BJ (cell line): ENCODE measurements around the gene ELAPOR2. TPM values are rescaled to one million over a fixed set of nuclear protein-coding genes. Genes with fewer than 3 reads are reported as not detected.

Experiments
- CTCF ChIA-PET: fragments of 350-600 bp; formaldehyde crosslinking; extraction: SDS; loops from one replicate; lab custom pipeline; 2021; ENCODE audit warnings: antibody characterized with exemption, inconsistent platforms; lab: Yijun Ruan, JAX
- POLR2A ChIA-PET: fragments of 300-600 bp; sonication (Branson Sonifier 250); formaldehyde crosslinking; extraction: SDS; loops from one replicate; lab custom pipeline; 2021; ENCODE audit warnings: antibody characterized with exemption; lab: Charles Lee
- DNase-seq: peaks from one replicate; pipeline ENCODE4 v3.0.0-alpha.2; 2011; ENCODE audit warnings: low read depth
- H3K27me3 ChIP-seq: 2 replicates; pipeline ENCODE4 v1.6.0; 2011; ENCODE audit warnings: low read length; ENCODE audit not compliant: control insufficient read depth, insufficient read depth
- H3K36me3 ChIP-seq: 2 replicates; pipeline ENCODE4 v1.5.1; 2011; ENCODE audit warnings: low read length; ENCODE audit not compliant: control insufficient read depth, insufficient read depth
- H3K4me3 ChIP-seq: 2 replicates; pipeline ENCODE4 v1.5.1; 2011; ENCODE audit warnings: low read depth, mild to moderate bottlenecking, control low read depth, low read length
- CTCF ChIP-seq: IDR thresholded peaks from 2 replicates; pipeline ENCODE4 v1.5.1; 2011; ENCODE audit warnings: low read depth, mild to moderate bottlenecking, control low read depth, inconsistent platforms, low read length, moderate library complexity; ENCODE audit not compliant: insufficient read depth
- polyA plus RNA-seq: library from polyadenylated mRNA; depleted of rRNA; stranded (reverse); fragments of >200 nt; gene quantifications from 2 replicates; pipeline ENCODE4 v1.2.3, GENCODE V29; 2011; rRNA removed

The ELAPOR2 gene
- polyA plus RNA-seq, 1 experiment, result 1.4 TPM

GRCh38 chr7:87027900-87028299 is 31.6 kb downstream of the ELAPOR2 start:
- POLR2A ChIA-PET, result no interaction called here
- no peak for TF ChIP-seq CTCF

GRCh38 chr7:87021285-87021684 is 38.2 kb downstream of the ELAPOR2 start:
- H3K4me3 ChIP-seq, result no peak overlapping the region
- ChIA-PET POLR2A (no interaction called here), CTCF (no interaction called here)
- no peaks in the 10 kb centered on the region for H3K36me3 ChIP-seq
- H3K27me3 ChIP-seq, result no peaks in the 10 kb centered on the region
- TF ChIP-seq CTCF, result no peak
- DNase-seq, result no peak

More at GRCh38 chr7:87027900-87028299, 31.6 kb downstream of the ELAPOR2 start:
- Histone ChIP-seq H3K4me3 (no peak overlapping the region), H3K27me3 (no peaks in the 10 kb centered on the region), H3K36me3 (no peaks in the 10 kb centered on the region)
- no peak for DNase-seq
- CTCF ChIA-PET, result interaction anchor here (1.3 kb wide), 1 partner anchor 117 kb away, joined by 3 read pairs; no protein-coding TSS in a partner anchor

GRCh38 chr7:87016606-87017005 is 42.8 kb downstream of the ELAPOR2 start:
- Histone ChIP-seq H3K27me3 (no peaks in the 10 kb centered on the region), H3K4me3 (no peak overlapping the region), H3K36me3 (no peaks in the 10 kb centered on the region)
- POLR2A ChIA-PET, result no interaction called here
- TF ChIP-seq CTCF, result no peak
- CTCF ChIA-PET, result no interaction called here
- DNase-seq, result no peak

GRCh38 chr7:87013840-87014190 is 45.6 kb downstream of the ELAPOR2 start:
- ChIA-PET CTCF (no interaction called here), POLR2A (no interaction called here)
- Histone ChIP-seq H3K27me3 (no peaks in the 10 kb centered on the region), H3K36me3 (no peaks in the 10 kb centered on the region), H3K4me3 (no peak overlapping the region)
- TF ChIP-seq CTCF, result no peak
- DNase-seq, result no peak

- Histone ChIP-seq H3K36me3 (no peaks in the 10 kb centered on the region), H3K4me3 (no peak overlapping the region), H3K27me3 (no peaks in the 10 kb centered on the region)
- TF ChIP-seq CTCF, result no peak
- ChIA-PET POLR2A (no interaction called here), CTCF (interaction anchor here (1.6 kb wide), 1 partner anchor 15 kb away, joined by 4 read pairs; no protein-coding TSS in a partner anchor)
- DNase-seq, result no peak
Observed at GRCh38 chr7:87013136-87013839, 46.2 kb downstream of the ELAPOR2 start.

Other genes starting within 250 kb of the ELAPOR2 start
- 61.1 and 88.1 TPM in 2 replicates for gene DMTF1, start 92.8 kb upstream of the ELAPOR2 start, polyA plus RNA-seq
- 23.6 and 34.6 TPM in 2 replicates for gene TMEM243, start 160.1 kb upstream of the ELAPOR2 start, polyA plus RNA-seq